HG02852 (cell line): ENCODE results near the gene CACNA2D1.

Source experiments
- ATAC-seq: cut with Tn5 transposase; IDR thresholded peaks from one replicate; pipeline ENCODE4 v1.9.1; 2021; ENCODE audit warnings: mild to moderate bottlenecking, moderate library complexity; ENCODE audit not compliant: unreplicated experiment

CACNA2D1 gene

DNA sequence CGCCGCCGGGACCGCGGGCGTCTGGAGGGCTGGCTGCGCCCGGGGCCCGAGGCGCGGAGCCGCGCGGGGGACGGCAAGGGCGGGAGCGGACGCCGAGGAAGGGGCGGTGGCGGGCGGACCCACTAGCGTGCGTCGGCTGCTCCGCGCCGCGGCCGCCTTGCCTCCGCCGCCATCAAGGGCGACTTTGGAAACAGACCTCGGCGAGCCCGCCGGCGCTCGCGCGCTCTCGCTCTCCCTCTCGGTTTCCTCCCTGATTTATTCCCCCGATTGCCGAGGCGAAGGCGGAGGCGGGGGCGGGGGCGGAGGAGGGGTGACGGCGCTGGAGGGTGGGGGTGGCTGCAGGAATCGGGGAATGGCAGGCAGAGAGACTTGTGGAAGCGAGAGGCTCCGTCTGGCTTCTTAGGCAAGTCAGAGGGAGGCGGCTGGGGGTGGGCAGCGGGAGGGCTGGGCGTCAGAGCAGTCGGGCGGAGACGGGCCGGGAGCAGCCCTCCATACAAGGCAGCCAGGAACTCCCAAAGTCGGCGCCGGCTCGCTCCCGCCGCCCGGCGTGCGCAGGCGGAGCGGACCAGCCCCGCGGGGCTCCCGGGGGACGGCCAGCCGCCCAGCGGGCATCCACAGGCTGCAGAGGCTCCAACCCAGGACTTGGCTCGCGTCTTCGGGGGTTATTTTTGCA, at the start of gene CACNA2D1:
Gene CACNA2D1, minus strand, starts transcription at position 231 of the 673 bp plus-strand sequence.
- ATAC-seq = no peak

DNA sequence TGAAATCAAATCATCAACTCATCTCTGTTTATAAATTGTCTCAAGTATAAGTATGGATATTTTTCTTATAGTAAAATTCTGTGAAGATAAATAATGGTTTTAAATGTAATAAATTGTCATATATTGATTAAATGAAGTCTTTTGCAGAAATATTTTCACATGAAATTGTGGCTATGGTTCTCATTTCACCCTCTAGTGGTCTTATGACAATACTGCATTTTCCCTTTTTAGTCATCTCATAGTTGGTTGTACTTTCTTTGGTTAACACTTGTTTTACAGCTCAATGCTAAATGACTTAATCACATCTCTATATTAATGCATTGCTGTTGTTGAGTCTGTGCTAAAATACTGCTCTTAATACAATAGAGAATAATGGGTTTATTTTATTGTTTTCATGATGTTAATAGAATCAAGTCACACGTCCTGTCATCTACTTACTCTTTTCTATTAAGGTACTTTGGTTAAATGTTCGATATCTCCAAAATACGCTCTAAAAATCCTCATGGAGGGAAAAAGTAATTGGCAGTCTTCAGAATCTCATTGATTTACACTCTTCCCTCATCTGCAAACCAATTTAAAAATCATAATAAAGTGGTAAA, 38.0 kb upstream of the CACNA2D1 start:
- no peak for ATAC-seq

DNA sequence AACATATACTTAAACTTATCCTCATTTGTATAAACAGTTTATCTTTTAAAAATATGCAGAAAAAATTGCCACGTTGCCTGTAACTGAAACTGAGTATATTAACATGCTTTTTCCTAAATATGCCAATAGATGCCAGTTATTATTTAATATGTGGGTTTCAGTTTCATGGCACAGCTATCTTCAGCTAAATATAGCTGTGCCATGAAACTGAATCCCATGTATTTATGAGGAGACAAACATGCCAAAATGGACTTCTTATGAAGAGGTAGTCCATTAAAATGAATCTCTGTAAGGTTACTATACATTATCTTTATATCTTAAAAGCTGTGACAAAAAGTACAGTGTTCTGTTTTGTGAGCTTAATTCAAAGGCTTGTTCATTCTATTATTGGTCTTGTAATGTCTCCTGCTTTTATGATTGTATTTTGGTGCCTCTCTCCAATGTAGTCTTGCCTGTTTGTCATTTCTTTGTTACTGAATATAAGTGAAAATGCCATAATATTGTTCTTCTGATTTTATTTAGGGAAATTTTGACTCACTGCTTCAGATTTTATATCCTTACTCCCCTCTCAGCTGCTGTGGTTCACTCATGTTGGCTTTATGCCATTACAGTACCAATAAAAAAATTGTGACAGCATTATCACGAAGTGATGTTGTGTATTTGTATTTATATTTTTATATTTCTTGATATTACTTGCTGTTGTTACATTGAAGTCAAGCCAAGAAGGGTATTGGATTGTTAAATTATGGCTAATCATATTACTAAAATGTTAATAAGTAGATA, 34.3 kb upstream of the CACNA2D1 start:
- no peak for ATAC-seq

DNA sequence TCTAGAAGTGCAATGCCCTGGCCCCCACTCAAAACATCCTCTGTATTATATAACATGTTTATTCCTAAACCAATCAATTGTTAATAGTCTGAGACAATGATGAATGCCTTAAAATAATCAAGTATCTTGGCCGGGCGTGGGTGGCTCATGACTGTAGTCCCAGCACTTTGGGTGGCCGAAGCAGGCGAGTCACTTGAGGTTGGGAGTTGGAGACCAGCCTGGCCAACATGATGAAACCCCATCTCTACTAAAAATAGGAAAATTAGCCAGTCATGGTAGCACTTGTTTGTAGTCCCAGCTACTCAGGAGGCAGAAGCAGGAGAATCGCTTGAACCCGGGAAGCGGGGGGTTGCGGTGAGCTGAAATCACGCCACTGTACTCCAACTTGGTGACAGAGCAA, 29.4 kb upstream of the CACNA2D1 start:
- no peak for ATAC-seq

DNA sequence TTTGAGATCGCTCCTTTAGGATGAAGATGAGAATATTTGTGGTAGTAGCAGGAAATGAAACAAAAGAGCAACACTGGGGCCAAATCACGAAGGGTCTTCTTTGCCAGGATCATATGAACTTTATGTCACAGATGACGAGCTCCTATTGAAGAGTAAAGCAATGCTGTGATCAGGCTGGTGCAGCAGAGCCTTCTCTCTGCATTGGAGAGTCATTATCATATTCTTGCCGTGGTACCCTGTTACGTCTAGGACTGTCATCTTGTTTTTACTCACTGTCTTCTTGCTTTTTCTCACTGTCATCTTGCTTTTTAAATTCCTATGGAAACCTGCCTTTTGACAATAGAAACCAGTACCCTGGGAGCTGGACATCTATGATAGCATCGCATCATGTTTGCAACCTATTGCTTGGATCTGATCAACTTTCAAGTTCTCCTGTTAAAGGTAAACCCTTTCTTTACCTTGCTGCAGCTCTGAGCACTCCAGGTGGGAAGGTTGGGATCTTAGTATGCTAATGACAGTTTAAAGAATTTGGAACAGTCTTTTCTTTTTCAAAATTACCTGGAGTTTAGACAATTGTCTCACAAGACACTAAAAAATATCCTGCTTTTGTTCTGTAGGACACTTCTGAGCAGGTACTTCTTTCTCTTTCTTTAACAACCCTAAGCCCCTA, 27.9 kb upstream of the CACNA2D1 start:
- ATAC-seq = no peak

DNA sequence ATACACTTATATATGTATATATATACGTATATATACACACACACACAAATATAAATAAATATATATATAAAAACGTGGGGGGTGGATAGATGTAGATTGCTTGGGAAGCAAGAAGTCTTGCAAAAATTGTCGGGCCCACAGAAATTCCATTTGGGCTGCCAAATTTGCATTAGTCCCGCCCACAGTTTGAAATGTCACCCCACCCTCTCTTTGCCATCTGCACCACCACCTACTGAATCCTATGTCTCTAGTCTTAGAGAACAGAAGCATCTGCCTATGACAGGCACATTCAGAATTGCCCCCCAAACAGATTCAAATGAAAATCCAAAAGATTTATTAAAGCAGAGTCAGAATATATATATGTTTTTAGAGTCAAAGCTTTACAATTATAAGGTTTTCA, 25.6 kb upstream of the CACNA2D1 start:
- no peak for ATAC-seq

DNA sequence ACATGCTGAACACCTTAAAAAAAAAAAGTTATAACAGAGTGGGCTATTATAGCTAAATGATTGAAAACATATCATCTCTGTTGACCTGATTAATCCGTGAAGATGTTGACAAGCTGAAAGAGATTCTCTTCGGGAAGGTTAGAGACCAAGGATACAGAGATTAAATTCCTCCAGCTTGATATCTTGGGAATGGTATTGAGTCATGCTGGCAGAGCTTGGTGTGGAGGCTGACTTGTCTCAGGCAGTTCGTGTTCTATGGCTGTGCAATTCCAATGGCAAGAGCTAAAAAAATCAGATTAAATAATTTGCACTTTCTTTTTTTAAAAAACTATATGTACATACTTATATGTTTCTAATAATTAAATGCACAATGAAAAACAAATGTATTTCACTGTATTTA, 24.9 kb upstream of the CACNA2D1 start:
- ATAC-seq = no peak

DNA sequence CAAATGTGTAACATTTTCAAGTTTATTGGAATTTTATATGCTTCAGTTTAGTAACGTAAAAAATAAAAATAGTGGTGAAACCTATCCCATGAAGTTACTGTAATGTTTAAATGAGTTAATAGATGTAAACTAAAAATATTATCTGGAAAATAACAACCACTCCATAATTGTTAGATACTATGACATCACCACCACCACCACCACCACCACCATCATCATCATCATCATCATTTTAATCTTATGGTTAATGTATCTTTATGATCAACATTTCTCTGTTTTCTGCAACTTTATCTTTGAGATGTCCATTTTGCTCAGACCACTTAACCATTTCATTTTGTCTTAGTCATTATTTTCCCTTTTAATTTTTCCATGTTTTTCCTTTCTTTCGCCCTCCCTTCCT, 23.4 kb upstream of the CACNA2D1 start:
- ATAC-seq = no peak

DNA sequence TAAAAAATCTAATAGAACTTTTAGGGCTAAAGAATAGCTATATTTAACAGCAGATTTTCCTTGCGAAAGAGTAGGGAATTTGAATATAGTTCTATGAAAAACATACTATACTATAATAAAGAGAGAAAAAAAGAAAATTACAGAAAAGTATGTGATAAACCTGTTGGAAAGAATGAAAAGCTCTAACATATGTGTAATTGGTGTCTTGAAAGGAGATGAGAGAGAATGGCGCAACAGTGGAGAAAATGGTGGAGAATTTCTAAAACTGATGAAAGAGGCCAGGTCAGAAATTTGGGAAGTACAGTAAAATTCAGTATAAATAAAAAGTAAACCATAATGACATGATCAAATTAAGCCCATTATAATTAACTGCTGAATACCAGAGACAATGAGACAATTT, 20.8 kb upstream of the CACNA2D1 start:
- ATAC-seq = no peak

DNA sequence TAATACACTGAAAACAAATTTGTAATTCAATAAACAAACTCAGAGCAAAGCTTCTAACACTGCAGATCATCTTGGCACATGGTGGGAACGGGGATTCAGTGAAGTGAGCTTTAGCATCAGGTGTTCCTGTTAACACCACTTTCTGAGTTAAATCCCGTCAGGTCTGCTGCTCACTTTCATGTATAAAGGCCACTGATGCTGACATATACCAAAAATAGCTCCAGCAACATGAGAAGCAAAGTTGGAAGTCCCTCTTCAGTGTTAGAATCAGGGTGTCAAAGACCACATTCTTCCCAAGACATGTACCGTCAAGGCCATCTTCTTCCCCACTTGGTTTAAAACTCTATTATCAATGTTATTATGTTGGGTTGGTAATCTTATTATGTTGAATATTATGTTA, 11.7 kb upstream of the CACNA2D1 start:
- no peak for ATAC-seq

DNA sequence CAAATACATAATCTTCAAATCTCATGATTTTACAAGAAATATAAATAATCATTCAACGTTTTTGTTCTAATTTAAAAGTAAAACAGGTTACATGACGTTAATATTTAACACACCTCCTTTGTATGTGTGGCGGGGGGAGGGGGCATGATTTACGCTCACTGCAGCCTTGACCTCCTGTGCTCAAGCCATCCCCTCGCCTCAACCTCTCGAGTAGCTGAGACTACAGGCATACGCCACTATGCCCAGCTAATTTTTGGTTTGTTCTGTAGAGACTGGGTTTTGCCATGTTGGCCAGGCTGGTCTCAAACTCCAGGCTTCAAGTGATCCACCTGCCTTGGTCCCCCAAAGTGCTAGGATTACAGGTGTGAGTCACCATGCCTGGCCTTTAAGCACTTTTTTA, 7.2 kb upstream of the CACNA2D1 start:
- no peak for ATAC-seq

DNA sequence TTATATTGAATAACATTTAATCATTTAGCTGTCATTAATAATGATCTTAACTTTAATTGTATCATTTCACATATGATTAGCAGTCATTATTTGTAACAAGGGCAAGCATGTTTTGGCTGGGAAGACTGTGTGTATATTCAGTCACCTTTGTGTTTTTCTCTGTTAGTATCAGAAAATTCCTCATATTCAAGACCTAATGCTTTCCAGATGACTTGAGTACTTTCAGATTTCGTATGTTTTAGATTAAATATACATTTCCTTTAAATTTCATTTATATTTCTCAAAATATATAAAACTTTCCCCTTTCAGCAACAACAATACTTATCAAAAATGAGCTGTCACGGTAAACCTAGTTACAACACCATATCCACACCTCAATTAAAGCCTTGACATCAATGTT, 6.3 kb upstream of the CACNA2D1 start:
- ATAC-seq = no peak

DNA sequence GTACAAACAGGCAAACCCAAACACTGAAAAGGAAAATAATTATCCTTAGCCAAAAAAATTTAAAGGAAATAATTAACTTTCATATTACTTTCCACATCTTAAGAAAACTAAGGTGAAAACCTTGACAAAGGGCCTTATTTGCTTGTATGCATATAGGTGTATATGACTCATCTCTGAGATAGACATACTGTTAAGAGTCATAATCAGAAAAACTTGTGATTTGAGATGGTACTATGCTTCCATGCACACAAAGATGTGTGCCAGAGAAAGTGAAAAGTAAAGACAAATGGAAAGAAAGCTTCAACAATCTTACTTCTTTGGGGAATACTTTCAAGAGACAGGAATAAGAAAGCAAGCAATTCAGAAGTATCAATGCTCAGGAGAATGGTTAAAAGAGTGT, 3.3 kb upstream of the CACNA2D1 start:
- no peak for ATAC-seq

DNA sequence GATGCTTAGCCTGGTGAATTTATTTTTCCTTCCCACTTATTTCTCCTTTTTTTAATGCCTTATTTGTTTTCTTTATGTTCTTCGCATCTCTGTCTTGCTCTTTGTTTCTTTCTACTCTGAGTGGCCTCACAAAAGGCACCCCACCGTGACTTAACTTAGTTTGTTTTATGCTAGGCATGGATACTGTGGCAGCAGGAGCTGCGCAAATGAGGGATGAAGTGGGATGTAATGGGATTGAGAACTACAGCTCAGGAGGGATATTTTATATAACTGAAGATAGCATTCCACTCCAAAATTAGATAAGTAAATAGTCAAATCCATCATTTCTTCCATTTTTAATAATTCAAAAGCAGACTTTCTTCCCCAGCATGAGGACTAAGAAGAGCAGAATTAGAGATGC, 1.7 kb upstream of the CACNA2D1 start:
- ATAC-seq = no peak

DNA sequence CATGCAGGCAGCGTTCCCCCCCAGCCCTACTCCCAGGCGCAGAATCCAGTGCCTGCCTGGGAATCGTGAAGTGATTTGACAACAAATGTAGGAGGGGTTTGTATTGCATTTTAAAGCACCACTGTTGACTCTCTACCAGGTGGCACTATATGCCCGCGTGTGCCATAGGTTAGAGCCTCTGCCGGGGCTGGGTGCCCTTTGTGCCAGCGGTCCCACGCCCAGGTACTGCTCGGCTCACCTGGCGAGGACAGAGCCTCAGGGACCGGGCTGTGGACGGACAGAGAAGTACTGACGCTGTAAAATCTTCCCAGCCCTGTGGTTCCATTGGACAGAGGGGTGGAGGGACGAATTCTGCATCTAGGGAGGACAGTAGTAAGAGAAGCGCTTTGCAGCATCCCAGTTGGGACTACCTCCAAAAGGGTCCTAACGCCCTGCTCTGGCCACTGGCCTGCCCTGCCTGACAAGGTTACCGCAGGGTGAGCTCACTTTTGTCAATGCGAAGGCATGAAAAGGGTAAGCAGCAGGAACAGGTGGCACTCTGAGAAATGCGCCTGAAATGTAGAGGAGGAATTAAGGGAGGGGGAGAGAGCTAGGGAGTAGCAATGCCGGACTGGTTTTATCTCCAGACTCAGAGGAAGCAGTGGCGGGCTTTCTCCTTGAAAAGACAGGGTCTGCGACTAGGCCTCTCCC, 788 bp upstream of the CACNA2D1 start:
- ATAC-seq = no peak

DNA sequence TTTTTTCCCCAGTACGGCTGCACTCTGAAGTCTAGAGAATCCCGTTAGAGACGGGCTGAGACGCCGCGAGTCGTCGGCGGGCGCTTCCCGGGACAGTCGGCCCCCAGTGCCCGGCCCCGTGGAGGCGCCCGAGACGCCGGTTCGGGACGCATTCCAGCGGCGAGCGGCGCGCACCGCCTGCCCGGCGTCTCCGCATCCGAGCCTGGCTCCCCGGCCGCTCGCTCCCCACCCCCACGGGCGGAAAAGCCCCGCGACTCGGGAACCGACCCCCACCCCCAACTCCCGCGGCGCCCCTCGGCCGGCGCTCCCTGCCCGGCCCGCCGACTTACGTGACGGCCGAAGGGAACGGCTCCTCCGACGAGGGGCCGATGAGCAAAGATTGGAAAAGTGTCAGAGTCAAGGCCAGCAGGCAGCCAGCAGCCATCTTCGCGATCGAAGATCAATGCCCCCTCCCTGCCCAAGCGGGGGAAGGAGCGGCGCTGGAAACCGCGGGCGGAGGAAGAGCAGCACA, 486 bp downstream of the CACNA2D1 start:
- no peak for ATAC-seq

DNA sequence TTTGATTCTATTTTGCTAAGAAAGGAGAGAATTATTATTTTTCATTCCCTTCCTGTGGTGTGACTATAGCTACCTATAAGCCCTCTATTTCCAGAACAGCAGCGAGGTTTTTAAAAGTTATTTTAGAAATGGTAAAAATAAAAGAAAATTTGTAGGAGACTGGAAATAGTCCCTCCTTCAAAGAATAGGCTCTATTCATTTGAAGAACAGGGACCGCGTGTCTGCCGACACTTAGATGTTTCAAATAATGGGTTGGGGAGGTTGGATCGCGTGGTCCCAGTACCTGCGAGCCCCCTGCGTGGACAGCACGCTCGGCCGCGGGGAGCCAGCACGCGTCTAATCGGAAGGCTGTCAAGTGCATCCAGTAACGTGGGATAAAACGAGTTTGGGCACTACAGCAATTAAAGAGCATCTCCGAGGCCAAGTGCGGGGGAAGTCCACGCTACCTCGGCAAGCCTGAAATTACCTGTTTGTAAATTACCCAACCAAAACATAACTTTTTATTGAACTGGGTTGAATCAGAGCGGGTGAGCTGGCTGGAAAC, 1.0 kb downstream of the CACNA2D1 start:
- no peak for ATAC-seq

DNA sequence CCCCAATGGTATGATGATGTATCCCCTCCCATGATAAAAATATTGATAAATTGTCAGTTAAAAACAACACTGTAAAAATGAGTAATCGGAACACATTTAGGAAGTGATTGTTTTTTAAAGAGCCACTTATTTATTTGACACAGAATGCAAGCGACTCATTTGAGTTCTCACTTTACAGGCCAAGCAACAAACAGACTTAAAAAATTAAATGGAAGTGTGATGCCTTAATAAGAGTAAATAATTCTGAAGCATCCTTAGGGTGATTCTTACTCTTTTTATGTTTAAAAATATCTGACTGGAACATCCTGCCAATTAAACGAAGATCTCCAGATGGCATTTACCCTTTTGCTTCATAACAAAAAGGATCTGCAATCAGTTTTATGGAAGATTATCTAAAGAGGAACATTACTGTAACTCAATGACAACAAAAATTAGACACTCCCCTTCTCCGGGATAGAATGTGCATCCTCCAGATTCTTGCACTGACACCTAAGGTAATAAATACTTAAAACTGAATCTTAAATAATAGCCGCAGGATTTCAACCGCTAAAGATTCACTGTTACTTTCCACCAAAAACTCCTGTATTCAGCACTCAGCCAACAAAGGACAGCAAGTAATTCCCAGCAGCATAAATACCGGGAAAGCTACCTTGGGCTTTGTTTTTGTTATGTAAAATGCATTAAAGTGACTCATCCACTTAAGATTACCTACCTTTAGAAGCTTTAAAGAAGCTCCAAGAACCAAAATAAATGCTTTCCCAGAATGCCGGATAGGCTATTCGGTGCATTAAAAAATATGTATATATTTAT, 1.7 kb downstream of the CACNA2D1 start:
- no peak for ATAC-seq

DNA sequence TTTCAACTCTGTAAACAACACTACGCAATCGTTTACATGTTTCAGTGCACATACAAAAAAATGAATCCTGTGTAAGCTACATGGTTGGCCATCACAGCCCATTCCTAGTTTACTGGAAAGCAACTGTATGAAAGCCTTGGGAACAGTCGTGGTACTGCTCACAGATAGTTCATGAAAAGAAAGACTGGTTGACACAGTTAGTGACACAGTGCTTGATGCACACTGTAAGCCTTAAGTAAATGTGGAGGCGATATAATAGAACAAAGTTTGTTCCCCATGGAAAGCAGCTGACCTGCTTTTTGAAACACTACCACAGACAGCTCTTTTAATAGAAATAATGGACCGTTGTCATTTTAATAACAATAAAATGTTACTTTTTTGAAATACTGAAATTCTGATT, 5.1 kb downstream of the CACNA2D1 start:
- no peak for ATAC-seq

DNA sequence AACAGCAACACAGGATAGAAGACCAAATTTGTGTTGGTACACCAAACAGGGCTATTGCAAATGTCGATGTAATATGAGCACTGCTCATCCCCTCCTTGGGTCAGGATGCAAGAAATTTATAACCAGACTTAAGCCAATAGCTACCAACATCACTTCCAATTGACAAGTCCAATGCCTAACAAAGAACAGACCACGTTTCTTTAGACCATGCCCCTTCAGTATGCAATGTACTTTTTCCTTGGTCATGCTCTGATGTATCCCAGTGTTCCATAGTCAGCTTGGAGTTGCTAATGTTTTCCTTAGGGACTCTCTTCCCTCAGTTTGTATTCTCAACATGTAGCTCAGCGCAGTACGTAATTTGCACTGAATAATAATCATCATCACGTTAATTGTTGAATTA, 7.8 kb downstream of the CACNA2D1 start:
- ATAC-seq = no peak
